ENCODE measurements around the gene TSPAN9.

Gene TSPAN9

DNA sequence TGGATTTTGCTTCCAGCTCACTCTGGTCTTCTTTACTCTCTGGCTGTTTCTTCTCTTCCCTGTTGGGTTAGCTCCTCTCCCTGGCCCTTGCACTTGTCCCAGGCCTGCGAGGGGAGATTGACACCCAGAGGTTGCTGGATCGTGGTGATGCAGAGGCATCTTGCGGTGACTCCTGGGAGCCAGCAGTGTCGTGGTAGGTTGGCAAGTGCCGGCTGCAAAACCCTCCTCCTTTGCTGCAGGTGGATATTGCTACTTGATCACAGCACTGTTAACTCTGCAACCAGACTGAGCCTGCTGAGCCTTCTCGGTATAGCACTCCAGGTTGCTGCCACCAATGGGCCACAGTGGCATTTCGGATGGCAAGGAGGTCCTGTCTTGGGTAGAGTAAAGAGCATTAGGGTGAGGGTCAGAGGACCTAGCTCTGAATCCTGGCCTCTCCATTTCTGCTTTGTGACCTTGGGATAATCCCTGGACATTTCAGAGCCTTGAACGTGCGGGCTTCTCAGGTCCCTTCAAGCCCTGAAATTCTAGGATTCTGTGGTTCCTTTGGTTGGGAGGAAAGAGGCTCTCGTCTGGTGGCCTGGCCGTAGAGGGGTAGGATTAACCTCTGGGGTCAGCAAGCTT lies 87.4 kb downstream of the TSPAN9 start:
- Histone ChIP-seq H3K27me3 (ENCODE audit: insufficient read depth, poor library complexity, severe bottlenecking) (peaks cover 3% of the 10 kb centered on the region), H3K4me3 (replicated peaks; ENCODE audit: insufficient read depth, low read length) (no peak overlapping the region), H3K27ac (replicated peaks) (no peak overlapping the region)
- DNase-seq (ENCODE audit: low read depth in 1 of 2, low spot score in 1 of 2), result no peak
- TF ChIP-seq, protein P1, sequence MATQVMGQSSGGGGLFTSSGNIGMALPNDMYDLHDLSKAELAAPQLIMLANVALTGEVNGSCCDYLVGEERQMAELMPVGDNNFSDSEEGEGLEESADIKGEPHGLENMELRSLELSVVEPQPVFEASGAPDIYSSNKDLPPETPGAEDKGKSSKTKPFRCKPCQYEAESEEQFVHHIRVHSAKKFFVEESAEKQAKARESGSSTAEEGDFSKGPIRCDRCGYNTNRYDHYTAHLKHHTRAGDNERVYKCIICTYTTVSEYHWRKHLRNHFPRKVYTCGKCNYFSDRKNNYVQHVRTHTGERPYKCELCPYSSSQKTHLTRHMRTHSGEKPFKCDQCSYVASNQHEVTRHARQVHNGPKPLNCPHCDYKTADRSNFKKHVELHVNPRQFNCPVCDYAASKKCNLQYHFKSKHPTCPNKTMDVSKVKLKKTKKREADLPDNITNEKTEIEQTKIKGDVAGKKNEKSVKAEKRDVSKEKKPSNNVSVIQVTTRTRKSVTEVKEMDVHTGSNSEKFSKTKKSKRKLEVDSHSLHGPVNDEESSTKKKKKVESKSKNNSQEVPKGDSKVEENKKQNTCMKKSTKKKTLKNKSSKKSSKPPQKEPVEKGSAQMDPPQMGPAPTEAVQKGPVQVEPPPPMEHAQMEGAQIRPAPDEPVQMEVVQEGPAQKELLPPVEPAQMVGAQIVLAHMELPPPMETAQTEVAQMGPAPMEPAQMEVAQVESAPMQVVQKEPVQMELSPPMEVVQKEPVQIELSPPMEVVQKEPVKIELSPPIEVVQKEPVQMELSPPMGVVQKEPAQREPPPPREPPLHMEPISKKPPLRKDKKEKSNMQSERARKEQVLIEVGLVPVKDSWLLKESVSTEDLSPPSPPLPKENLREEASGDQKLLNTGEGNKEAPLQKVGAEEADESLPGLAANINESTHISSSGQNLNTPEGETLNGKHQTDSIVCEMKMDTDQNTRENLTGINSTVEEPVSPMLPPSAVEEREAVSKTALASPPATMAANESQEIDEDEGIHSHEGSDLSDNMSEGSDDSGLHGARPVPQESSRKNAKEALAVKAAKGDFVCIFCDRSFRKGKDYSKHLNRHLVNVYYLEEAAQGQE (IDR thresholded peaks at IDR 0.05; ENCODE audit: insufficient replicate concordance, low read depth), result no peak
- TF ChIP-seq GABPA (IDR thresholded peaks at IDR 0.05; ENCODE audit: low read depth) (no peak), POLR2AphosphoS5 (IDR thresholded peaks at IDR 0.05; ENCODE audit: low read depth) (no peak), SPI1 (IDR thresholded peaks at IDR 0.05; ENCODE audit: borderline replicate concordance, low read depth) (no peak), CTCF (IDR thresholded peaks at IDR 0.05; ENCODE audit: insufficient read depth, low read length) (no peak)

DNA sequence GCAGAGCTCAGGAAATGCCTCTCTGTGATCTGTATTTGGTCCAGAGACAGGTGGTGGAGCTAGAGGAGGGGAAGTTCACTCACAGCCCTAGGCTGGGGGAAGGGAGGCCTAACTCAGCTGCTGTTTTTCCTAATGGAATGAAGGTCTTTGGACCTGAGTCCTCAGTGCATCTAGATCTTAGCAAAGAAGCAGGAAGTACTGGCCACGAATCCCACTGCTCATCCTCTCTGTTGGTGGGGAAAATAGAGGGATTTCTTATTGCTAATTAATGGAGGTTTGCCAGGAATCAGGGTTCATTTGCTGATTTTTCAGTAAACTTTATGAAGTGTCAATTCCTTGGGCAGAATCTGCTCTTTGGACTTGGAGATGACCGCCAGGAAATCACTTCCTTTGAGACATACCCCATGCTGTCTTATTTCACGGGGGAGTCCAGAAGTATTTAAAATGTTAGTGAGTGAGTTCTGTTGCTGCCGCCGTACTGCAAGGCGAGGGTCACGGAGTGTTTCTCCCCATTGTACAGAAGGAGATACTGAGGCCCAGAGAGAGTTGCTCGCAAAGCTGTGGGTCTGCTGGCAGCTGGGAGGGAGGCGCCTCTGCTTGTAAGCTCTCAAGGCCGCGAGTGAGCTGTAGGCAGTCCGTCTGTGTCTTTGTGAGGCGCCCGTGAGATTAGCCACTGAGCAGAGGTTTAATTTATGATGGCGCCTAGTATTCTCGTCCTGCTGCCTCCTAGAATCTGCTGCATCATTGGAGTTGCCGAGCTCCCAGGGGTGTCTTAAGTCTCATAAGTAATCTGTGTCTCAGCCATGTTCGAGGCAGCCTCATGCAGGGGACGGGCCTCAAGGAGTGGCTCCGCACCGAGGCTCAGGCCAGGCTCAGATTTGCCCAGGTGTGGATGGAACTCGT lies 88.2 kb downstream of the TSPAN9 start:
- no peak overlapping the region for H3K27ac ChIP-seq (replicated peaks)
- no peak for TF ChIP-seq CTCF (IDR thresholded peaks at IDR 0.05; ENCODE audit: insufficient read depth, low read length)
- no peak for TF ChIP-seq SPI1 (IDR thresholded peaks at IDR 0.05; ENCODE audit: borderline replicate concordance, low read depth)
- no peak for TF ChIP-seq GABPA (IDR thresholded peaks at IDR 0.05; ENCODE audit: low read depth)
- TF ChIP-seq, protein P1 (IDR thresholded peaks at IDR 0.05; ENCODE audit: insufficient replicate concordance, low read depth), result no peak
- TF ChIP-seq POLR2AphosphoS5 (IDR thresholded peaks at IDR 0.05; ENCODE audit: low read depth), result no peak
- H3K4me3 ChIP-seq (replicated peaks; ENCODE audit: insufficient read depth, low read length), result no peak overlapping the region
- DNase-seq (ENCODE audit: low read depth in 1 of 2, low spot score in 1 of 2), result no peak
- peaks cover 3% of the 10 kb centered on the region for H3K27me3 ChIP-seq (ENCODE audit: insufficient read depth, poor library complexity, severe bottlenecking)

DNA sequence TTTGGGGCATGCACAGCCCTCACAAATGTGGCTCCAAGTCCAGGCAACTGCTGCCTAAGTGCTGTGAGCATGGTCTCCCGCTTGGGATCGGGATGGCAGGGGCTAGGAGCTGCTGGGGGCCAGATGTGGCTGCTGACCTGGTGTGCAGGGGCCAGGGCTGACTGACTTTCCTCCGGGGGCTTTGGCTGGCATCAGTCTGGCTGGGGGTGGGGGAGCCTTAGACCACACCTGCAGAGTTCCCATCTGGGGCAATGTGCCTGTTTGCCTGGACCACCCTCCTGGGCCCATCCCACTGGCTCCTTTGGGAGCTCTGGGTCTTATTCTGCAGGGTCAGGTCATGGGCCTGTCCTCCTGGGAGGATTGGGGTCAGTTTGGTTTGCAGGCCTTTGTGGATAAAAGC lies 90.5 kb downstream of the TSPAN9 start:
- peaks cover 3% of the 10 kb centered on the region for H3K27me3 ChIP-seq (ENCODE audit: insufficient read depth, poor library complexity, severe bottlenecking)
- DNase-seq (ENCODE audit: low read depth in 1 of 2, low spot score in 1 of 2), result no peak
- no peak overlapping the region for H3K27ac ChIP-seq (replicated peaks)
- no peak overlapping the region for H3K4me3 ChIP-seq (replicated peaks; ENCODE audit: insufficient read depth, low read length)
- TF ChIP-seq POLR2AphosphoS5 (IDR thresholded peaks at IDR 0.05; ENCODE audit: low read depth) (no peak), GABPA (IDR thresholded peaks at IDR 0.05; ENCODE audit: low read depth) (no peak), CTCF (IDR thresholded peaks at IDR 0.05; ENCODE audit: insufficient read depth, low read length) (no peak), SPI1 (IDR thresholded peaks at IDR 0.05; ENCODE audit: borderline replicate concordance, low read depth) (no peak)
- TF ChIP-seq, protein P1 (IDR thresholded peaks at IDR 0.05; ENCODE audit: insufficient replicate concordance, low read depth), result no peak
